Measurements from ENCODE around the gene UNCX.

DNA sequence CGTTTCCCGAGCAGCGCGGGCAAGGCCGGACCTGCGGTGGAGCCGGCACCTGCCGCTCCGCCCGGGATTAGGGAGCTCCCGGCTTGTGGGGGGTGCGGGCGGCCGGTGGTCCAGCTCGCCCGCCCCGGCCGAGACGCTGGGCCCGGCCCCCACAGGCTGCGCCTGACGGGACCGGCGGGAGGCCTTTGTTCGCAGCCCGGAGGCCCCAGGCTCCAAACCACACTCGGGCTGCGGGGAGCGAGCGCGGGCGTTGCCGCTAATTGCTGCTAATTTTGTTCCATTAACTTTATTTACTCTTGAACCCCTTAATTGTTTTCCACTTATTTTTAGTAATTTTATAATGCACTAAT, 9.6 kb downstream of the UNCX start:
- TF ChIP-seq POLR2AphosphoS5 (IDR thresholded peaks at IDR 0.05) (no peak), POLR2A (IDR thresholded peaks at IDR 0.05; ENCODE audit: low read depth) (no peak), CTCF (IDR thresholded peaks at IDR 0.05) (no peak)
